Activated T-helper 1 cell treated with anti-CD3 and anti-CD28 coated beads, Interleukin-2, amount 50 U/mL, for 16 hours (primary cell): ENCODE results near the gene PAGE5.

Experiments used
- DNase-seq, 2 donors: peaks; one replicate each; pipeline ENCODE4 v3.0.0-alpha.2; 2020; ENCODE audit warnings: low read depth in 1 of 2, low spot score in 1 of 2

Gene PAGE5

GRCh38 chrX:55220119-55220794, at the start of gene PAGE5:
TSS of gene PAGE5 (plus strand) at chrX:55220346. CDS start at chrX:55221383, 1,037 bp downstream.
- DNase-seq, result no peak

GRCh38 chrX:55187281-55187680, 32.9 kb upstream of the PAGE5 start:
- no peak for DNase-seq

GRCh38 chrX:55196688-55197087, 23.5 kb upstream of the PAGE5 start:
- DNase-seq, result no peak

GRCh38 chrX:55201930-55202579, 18.1 kb upstream of the PAGE5 start:
- no peak for DNase-seq

- DNase-seq, result no peak
These were observed 13.8 kb upstream of the PAGE5 start for GRCh38 chrX:55206162-55206941.

- no peak for DNase-seq
These were observed 9.0 kb upstream of the PAGE5 start for GRCh38 chrX:55210931-55211677.

GRCh38 chrX:55213381-55213780, 6.8 kb upstream of the PAGE5 start:
- DNase-seq, result no peak

- DNase-seq, result no peak
These were observed 20.7 kb downstream of the PAGE5 start for GRCh38 chrX:55240788-55241340.

- no peak for DNase-seq
These were observed 33.4 kb downstream of the PAGE5 start for GRCh38 chrX:55253528-55253927.

- DNase-seq, result no peak
These were observed 40.7 kb downstream of the PAGE5 start for GRCh38 chrX:55260806-55261205.

GRCh38 chrX:55264816-55265215, 44.7 kb downstream of the PAGE5 start, which contains the start of gene PAGE3:
TSS of gene PAGE3 (minus strand) at chrX:55264916. CDS start at chrX:55263903, 1,013 bp downstream.
- DNase-seq, result no peak
